Activated CD8-positive, alpha-beta memory T cell treated with anti-CD3 and anti-CD28 coated beads, Interleukin-2, amount 10 ng/mL, durations not matched to agents 7 days and 5 days (primary cell): ENCODE results near the gene SLC6A1. TPM values are rescaled to one million over a fixed set of nuclear protein-coding genes. Genes with fewer than 3 reads are reported as not detected.
A peak's percentile ranks its signal among the peaks of the same experiment; 100 is the strongest.

ENCODE experiments used
- ATAC-seq: fragments of 150-1000 bp; cut with Tn5 transposase; one replicate; pipeline ENCODE4 v1.10.0; 2021; ENCODE audit warnings: moderate library complexity
- CTCF ChIA-PET: fragments of 350-600 bp; sonication (Branson Sonifier 250); formaldehyde crosslinking; loops from one replicate; lab custom pipeline; 2021; ENCODE audit warnings: antibody characterized with exemption; lab: Charles Lee
- DNase-seq: peaks from one replicate; pipeline ENCODE4 v3.0.0-alpha.2; 2020
- H3K27ac Mint-ChIP-seq: one replicate; pipeline ENCODE4 v1.8.0; 2021; ENCODE audit warnings: mild to moderate bottlenecking, mixed read lengths
- H3K27me3 Mint-ChIP-seq: one replicate; pipeline ENCODE4 v1.8.0; 2021; ENCODE audit warnings: mixed read lengths
- H3K36me3 Mint-ChIP-seq: one replicate; pipeline ENCODE4 v1.8.0; 2021; ENCODE audit warnings: mild to moderate bottlenecking, mixed read lengths
- H3K4me1 Mint-ChIP-seq: one replicate; pipeline ENCODE4 v1.8.0; 2021; ENCODE audit warnings: mixed read lengths
- H3K4me3 Mint-ChIP-seq: one replicate; pipeline ENCODE4 v1.8.0; 2021; ENCODE audit warnings: mild to moderate bottlenecking, moderate library complexity, mixed read lengths
- H3K9me3 Mint-ChIP-seq: one replicate; pipeline ENCODE4 v1.8.0; 2022; ENCODE audit warnings: low read depth, mixed read lengths
- total RNA-seq, 2 experiments: library from RNA; stranded (reverse); gene quantifications; one replicate each; pipeline ENCODE4 v1.2.3, GENCODE V29; 2021

SLC6A1 gene
- total RNA-seq, result not detected

- no peak within 1 kb of the TSS for H3K4me3 Mint-ChIP-seq
- DNase-seq (no peak), ATAC-seq (no peak)
- no peaks in the 10 kb centered on the region for H3K9me3 Mint-ChIP-seq
- peaks cover 3% of the 10 kb centered on the region for H3K4me1 Mint-ChIP-seq
- H3K27ac Mint-ChIP-seq, result no peak within 1 kb of the TSS
- H3K36me3 Mint-ChIP-seq, result no peaks in the 10 kb centered on the region
- H3K27me3 Mint-ChIP-seq, result peaks cover 56% of the 10 kb centered on the region
- CTCF ChIA-PET, result no interaction called here
Observed at GRCh38 chr3:10992017-10992942, at the start of gene SLC6A1. Gene SLC6A1 (plus strand): TSS chr3:10992748. CDS start chr3:11017212, 24,464 bp downstream.

- H3K27ac Mint-ChIP-seq, result no peak overlapping the region
- ATAC-seq, result no peak
- H3K9me3 Mint-ChIP-seq, result no peaks in the 10 kb centered on the region
- H3K27me3 Mint-ChIP-seq, result no peaks in the 10 kb centered on the region
- no peak for DNase-seq
- H3K4me1 Mint-ChIP-seq, result no peaks in the 10 kb centered on the region
- CTCF ChIA-PET, result interaction anchor here (1.2 to 3.1 kb wide), 5 partner anchors 12 to 390 kb away, joined by 3 to 22 read pairs (median 5); no protein-coding TSS in a partner anchor
- no peak overlapping the region for H3K4me3 Mint-ChIP-seq
- no peaks in the 10 kb centered on the region for H3K36me3 Mint-ChIP-seq
Observed at GRCh38 chr3:10944866-10945265, 47.7 kb upstream of the SLC6A1 start.

- no peaks in the 10 kb centered on the region for H3K36me3 Mint-ChIP-seq
- no peak overlapping the region for H3K27ac Mint-ChIP-seq
- ATAC-seq, result peak; percentile 81
- no peaks in the 10 kb centered on the region for H3K4me1 Mint-ChIP-seq
- H3K9me3 Mint-ChIP-seq, result no peaks in the 10 kb centered on the region
- CTCF ChIA-PET, result interaction anchor here (0.7 to 3.1 kb wide), 7 partner anchors 9 to 389 kb away, joined by 3 to 22 read pairs (median 4); no protein-coding TSS in a partner anchor
- no peaks in the 10 kb centered on the region for H3K27me3 Mint-ChIP-seq
- H3K4me3 Mint-ChIP-seq, result no peak overlapping the region
- DNase-seq, result peak; percentile 59
Observed at GRCh38 chr3:10945683-10946287, 46.8 kb upstream of the SLC6A1 start.

GRCh38 chr3:10946526-10946925 is 46.0 kb upstream of the SLC6A1 start:
- no peak overlapping the region for H3K27ac Mint-ChIP-seq
- no peaks in the 10 kb centered on the region for H3K4me1 Mint-ChIP-seq
- H3K36me3 Mint-ChIP-seq, result no peaks in the 10 kb centered on the region
- H3K9me3 Mint-ChIP-seq, result no peaks in the 10 kb centered on the region
- no peak for DNase-seq
- H3K4me3 Mint-ChIP-seq, result no peak overlapping the region
- CTCF ChIA-PET, result interaction anchor here (0.7 to 3.1 kb wide), 4 partner anchors 10 to 179 kb away, joined by 3 to 22 read pairs (median 4); no protein-coding TSS in a partner anchor
- H3K27me3 Mint-ChIP-seq, result no peaks in the 10 kb centered on the region
- no peak for ATAC-seq

GRCh38 chr3:10948326-10948725 is 44.2 kb upstream of the SLC6A1 start:
- Mint-ChIP-seq H3K4me1 (no peaks in the 10 kb centered on the region), H3K9me3 (no peaks in the 10 kb centered on the region), H3K4me3 (no peak overlapping the region), H3K27me3 (no peaks in the 10 kb centered on the region), H3K36me3 (no peaks in the 10 kb centered on the region), H3K27ac (no peak overlapping the region)
- CTCF ChIA-PET, result no interaction called here
- ATAC-seq (no peak), DNase-seq (no peak)

GRCh38 chr3:10949197-10949596 is 43.4 kb upstream of the SLC6A1 start:
- Mint-ChIP-seq H3K27me3 (no peaks in the 10 kb centered on the region), H3K36me3 (no peaks in the 10 kb centered on the region), H3K4me3 (no peak overlapping the region), H3K27ac (no peak overlapping the region), H3K9me3 (no peaks in the 10 kb centered on the region), H3K4me1 (no peaks in the 10 kb centered on the region)
- ATAC-seq (no peak), DNase-seq (no peak)
- CTCF ChIA-PET, result no interaction called here

GRCh38 chr3:10950476-10951294 is 41.9 kb upstream of the SLC6A1 start:
- ATAC-seq (no peak), DNase-seq (no peak)
- Mint-ChIP-seq H3K9me3 (no peaks in the 10 kb centered on the region), H3K27ac (no peak overlapping the region), H3K27me3 (no peaks in the 10 kb centered on the region), H3K36me3 (no peaks in the 10 kb centered on the region), H3K4me1 (no peaks in the 10 kb centered on the region), H3K4me3 (no peak overlapping the region)
- CTCF ChIA-PET, result no interaction called here

GRCh38 chr3:10951295-10951926 is 41.1 kb upstream of the SLC6A1 start:
- H3K4me1 Mint-ChIP-seq, result no peaks in the 10 kb centered on the region
- no peak overlapping the region for H3K4me3 Mint-ChIP-seq
- no peaks in the 10 kb centered on the region for H3K36me3 Mint-ChIP-seq
- ATAC-seq (no peak), DNase-seq (no peak)
- peaks cover 2% of the 10 kb centered on the region for H3K27me3 Mint-ChIP-seq
- CTCF ChIA-PET, result no interaction called here
- no peak overlapping the region for H3K27ac Mint-ChIP-seq
- H3K9me3 Mint-ChIP-seq, result no peaks in the 10 kb centered on the region

- H3K4me1 Mint-ChIP-seq, result no peaks in the 10 kb centered on the region
- H3K36me3 Mint-ChIP-seq, result no peaks in the 10 kb centered on the region
- peaks cover 2% of the 10 kb centered on the region for H3K27me3 Mint-ChIP-seq
- no peak overlapping the region for H3K4me3 Mint-ChIP-seq
- no peaks in the 10 kb centered on the region for H3K9me3 Mint-ChIP-seq
- no peak overlapping the region for H3K27ac Mint-ChIP-seq
- CTCF ChIA-PET, result no interaction called here
- DNase-seq, result no peak
- ATAC-seq, result no peak
Observed at GRCh38 chr3:10952525-10952924, 40.0 kb upstream of the SLC6A1 start.

- ATAC-seq, result no peak
- CTCF ChIA-PET, result no interaction called here
- peaks cover 2% of the 10 kb centered on the region for H3K27me3 Mint-ChIP-seq
- H3K4me3 Mint-ChIP-seq, result no peak overlapping the region
- no peak overlapping the region for H3K27ac Mint-ChIP-seq
- no peaks in the 10 kb centered on the region for H3K36me3 Mint-ChIP-seq
- DNase-seq, result no peak
- H3K4me1 Mint-ChIP-seq, result no peaks in the 10 kb centered on the region
- no peaks in the 10 kb centered on the region for H3K9me3 Mint-ChIP-seq
Observed at GRCh38 chr3:10954740-10955139, 37.8 kb upstream of the SLC6A1 start.

- DNase-seq (no peak), ATAC-seq (no peak)
- Mint-ChIP-seq H3K36me3 (no peaks in the 10 kb centered on the region), H3K27ac (no peak overlapping the region), H3K9me3 (no peaks in the 10 kb centered on the region), H3K4me3 (no peak overlapping the region), H3K4me1 (no peaks in the 10 kb centered on the region), H3K27me3 (peaks cover 2% of the 10 kb centered on the region)
- CTCF ChIA-PET, result no interaction called here
Observed at GRCh38 chr3:10955711-10956453, 36.7 kb upstream of the SLC6A1 start.

GRCh38 chr3:10956531-10956930 is 36.0 kb upstream of the SLC6A1 start:
- ATAC-seq (no peak), DNase-seq (no peak)
- H3K36me3 Mint-ChIP-seq, result no peaks in the 10 kb centered on the region
- H3K27me3 Mint-ChIP-seq, result peaks cover 2% of the 10 kb centered on the region
- CTCF ChIA-PET, result interaction anchor here (1.2 kb wide), 1 partner anchor 11 kb away, joined by 3 read pairs; no protein-coding TSS in a partner anchor
- H3K4me1 Mint-ChIP-seq, result no peaks in the 10 kb centered on the region
- H3K9me3 Mint-ChIP-seq, result no peaks in the 10 kb centered on the region
- no peak overlapping the region for H3K27ac Mint-ChIP-seq
- no peak overlapping the region for H3K4me3 Mint-ChIP-seq
